NCI-H345 (cell line): ENCODE measurements around the gene SS18.

ENCODE experiments used
- DNase-seq: peaks from one replicate; lab custom pipeline; 2025; lab: John Stamatoyannopoulos, UW

The SS18 gene

GRCh38 chr18:26002375-26002910 is 88.0 kb downstream of the SS18 start:
- DNase-seq, result no peak

GRCh38 chr18:25998461-25998860 is 92.0 kb downstream of the SS18 start:
- DNase-seq, result no peak

GRCh38 chr18:25992566-25992965 is 97.8 kb downstream of the SS18 start:
- no peak for DNase-seq

- DNase-seq, result no peak
Measured at GRCh38 chr18:25990473-25990872, 99.9 kb downstream of the SS18 start.

- DNase-seq, result no peak
Measured at GRCh38 chr18:25985707-25986394, 104.6 kb downstream of the SS18 start.

- DNase-seq, result no peak
Measured at GRCh38 chr18:25983730-25984129, 106.7 kb downstream of the SS18 start.

- DNase-seq, result no peak
Measured at GRCh38 chr18:25982961-25983360, 107.5 kb downstream of the SS18 start.

- no peak for DNase-seq
Measured at GRCh38 chr18:25982153-25982552, 108.3 kb downstream of the SS18 start.

- no peak for DNase-seq
Measured at GRCh38 chr18:25979369-25980040, 110.9 kb downstream of the SS18 start.

GRCh38 chr18:25976554-25976953 is 113.9 kb downstream of the SS18 start:
- no peak for DNase-seq

GRCh38 chr18:25974630-25975077 is 115.8 kb downstream of the SS18 start:
- no peak for DNase-seq
